DOHH2 (cell line): ENCODE data around the gene PALLD.
"Not testable (repeated sequence)": the region's sequence is repeated elsewhere in the genome, so short reads cannot be mapped to it uniquely, and the experiment has no call there.

ENCODE experiments used
- H3F3A ChIP-seq: fragments of 200-600 bp; sonication (generic), shearing (Covaris generic); 2 replicates; pipeline ENCODE4 v1.6.0; 2016; ENCODE audit warnings: antibody characterized with exemption, mild to moderate bottlenecking; ENCODE audit not compliant: control insufficient read depth, insufficient read depth
- H3K27ac ChIP-seq: fragments of 200-600 bp; sonication (generic); 2 replicates; pipeline ENCODE4 v1.5.1; 2014; ENCODE audit warnings: low read depth, mild to moderate bottlenecking, low read length, moderate library complexity
- H3K27me3 ChIP-seq: fragments of 200-600 bp; sonication (generic); 2 replicates; pipeline ENCODE4 v1.6.1; 2014; ENCODE audit warnings: mild to moderate bottlenecking, low read length, mixed read lengths; ENCODE audit not compliant: control insufficient read depth
- H3K36me3 ChIP-seq: fragments of 200-600 bp; sonication (generic); 2 replicates; pipeline ENCODE4 v1.6.1; 2014; ENCODE audit warnings: mild to moderate bottlenecking, low read length, moderate library complexity, mixed read lengths; ENCODE audit not compliant: control insufficient read depth
- H3K4me1 ChIP-seq: fragments of 200-600 bp; sonication (generic); 2 replicates; pipeline ENCODE4 v1.6.1; 2014; ENCODE audit warnings: mild to moderate bottlenecking, low read length, mixed read lengths; ENCODE audit not compliant: control insufficient read depth
- H3K4me2 ChIP-seq: fragments of 200-600 bp; sonication (generic); 2 replicates; pipeline ENCODE4 v1.6.0; 2014; ENCODE audit warnings: mild to moderate bottlenecking, low read length, moderate library complexity
- H3K4me3 ChIP-seq: fragments of 200-600 bp; sonication (generic); 2 replicates; pipeline ENCODE4 v1.5.1; 2014; ENCODE audit warnings: mild to moderate bottlenecking, low read length, mixed read lengths
- H3K79me2 ChIP-seq: fragments of 200-600 bp; sonication (generic); 2 replicates; pipeline ENCODE4 v1.6.1; 2014; ENCODE audit warnings: mild to moderate bottlenecking, low read length, mixed read lengths; ENCODE audit not compliant: control insufficient read depth
- H3K9me2 ChIP-seq: fragments of 200-600 bp; sonication (generic); replicated peaks from 2 replicates; pipeline ENCODE4 v1.6.1; 2014; ENCODE audit warnings: mild to moderate bottlenecking, low read length, mixed read lengths; ENCODE audit not compliant: control insufficient read depth
- H3K9me3 ChIP-seq: fragments of 200-600 bp; sonication (generic); 2 replicates; pipeline ENCODE4 v1.6.1; 2014; ENCODE audit warnings: antibody characterized with exemption, low read length, mixed read lengths; ENCODE audit not compliant: control insufficient read depth, insufficient read depth
- H4K20me1 ChIP-seq: fragments of 200-600 bp; sonication (generic); 2 replicates; pipeline ENCODE4 v1.6.0; 2014; ENCODE audit warnings: low read depth, mild to moderate bottlenecking, antibody characterized with exemption, low read length, moderate library complexity; ENCODE audit not compliant: control insufficient read depth, insufficient read depth
- CTCF ChIP-seq: fragments of 200-600 bp; sonication (generic); IDR thresholded peaks from one replicate; pipeline ENCODE4 v1.5.1; 2014; ENCODE audit warnings: antibody characterized with exemption, mild to moderate bottlenecking, low read depth, low read length; ENCODE audit not compliant: poor library complexity, severe bottlenecking
- EZH2phosphoT487 ChIP-seq: fragments of 200-600 bp; sonication (generic); IDR thresholded peaks from 2 replicates; pipeline ENCODE4 v1.6.1; 2017; ENCODE audit warnings: borderline replicate concordance, mild to moderate bottlenecking, antibody characterized with exemption, low read length, moderate library complexity, mixed read lengths

PALLD gene

GRCh38 chr4:168496834-168497233 is at the start of gene PALLD:
PALLD (plus strand) TSS chr4:168497052.
- H4K20me1 ChIP-seq, result no peaks in the 10 kb centered on the region
- no peaks in the 10 kb centered on the region for H3K79me2 ChIP-seq
- H3K27ac ChIP-seq, result no peak within 1 kb of the TSS
- H3K36me3 ChIP-seq, result no peaks in the 10 kb centered on the region
- no peak for TF ChIP-seq CTCF
- TF ChIP-seq EZH2phosphoT487, result no peak
- no peaks in the 10 kb centered on the region for H3K9me2 ChIP-seq
- H3K4me2 ChIP-seq, result no peak within 1 kb of the TSS
- H3K9me3 ChIP-seq, result no peaks in the 10 kb centered on the region
- no peak within 1 kb of the TSS for H3K4me3 ChIP-seq
- H3K4me1 ChIP-seq, result no peaks in the 10 kb centered on the region
- H3K27me3 ChIP-seq, result no peaks in the 10 kb centered on the region
- H3F3A ChIP-seq, result no peaks in the 10 kb centered on the region

- H3K79me2 ChIP-seq, H3F3A ChIP-seq, H4K20me1 ChIP-seq, H3K27ac ChIP-seq, H3K4me3 ChIP-seq, H3K4me2 ChIP-seq, H3K36me3 ChIP-seq, H3K9me2 ChIP-seq, H3K9me3 ChIP-seq, H3K4me1 ChIP-seq, H3K27me3 ChIP-seq: not testable (repeated sequence)
Observed at GRCh38 chr4:168449063-168449462, 47.8 kb upstream of the PALLD start.

- no peaks in the 10 kb centered on the region for H4K20me1 ChIP-seq
- no peaks in the 10 kb centered on the region for H3K27me3 ChIP-seq
- H3K36me3 ChIP-seq, result no peaks in the 10 kb centered on the region
- TF ChIP-seq CTCF (no peak), EZH2phosphoT487 (no peak)
- H3K4me2 ChIP-seq, result no peak overlapping the region
- no peaks in the 10 kb centered on the region for H3K4me1 ChIP-seq
- H3K9me2 ChIP-seq, result no peaks in the 10 kb centered on the region
- H3K4me3 ChIP-seq, result no peak overlapping the region
- no peaks in the 10 kb centered on the region for H3K79me2 ChIP-seq
- no peaks in the 10 kb centered on the region for H3K9me3 ChIP-seq
- H3K27ac ChIP-seq, result no peak overlapping the region
- no peaks in the 10 kb centered on the region for H3F3A ChIP-seq
Observed at GRCh38 chr4:168449719-168450452, 47.0 kb upstream of the PALLD start.

GRCh38 chr4:168451331-168451730 is 45.5 kb upstream of the PALLD start:
- H3F3A ChIP-seq, result no peaks in the 10 kb centered on the region
- H3K79me2 ChIP-seq, result no peaks in the 10 kb centered on the region
- no peaks in the 10 kb centered on the region for H3K36me3 ChIP-seq
- H3K4me2 ChIP-seq, result no peak overlapping the region
- no peaks in the 10 kb centered on the region for H3K27me3 ChIP-seq
- H3K9me2 ChIP-seq, result no peaks in the 10 kb centered on the region
- H3K4me1 ChIP-seq, result no peaks in the 10 kb centered on the region
- no peak overlapping the region for H3K27ac ChIP-seq
- H3K4me3 ChIP-seq, result no peak overlapping the region
- no peak for TF ChIP-seq EZH2phosphoT487
- no peaks in the 10 kb centered on the region for H4K20me1 ChIP-seq
- no peaks in the 10 kb centered on the region for H3K9me3 ChIP-seq
